NCI-H1048 (cell line): Measurements from ENCODE around the gene LRP8.

Experiments
- DNase-seq: peaks from one replicate; lab custom pipeline; 2025; lab: John Stamatoyannopoulos, UW

The LRP8 gene

DNA sequence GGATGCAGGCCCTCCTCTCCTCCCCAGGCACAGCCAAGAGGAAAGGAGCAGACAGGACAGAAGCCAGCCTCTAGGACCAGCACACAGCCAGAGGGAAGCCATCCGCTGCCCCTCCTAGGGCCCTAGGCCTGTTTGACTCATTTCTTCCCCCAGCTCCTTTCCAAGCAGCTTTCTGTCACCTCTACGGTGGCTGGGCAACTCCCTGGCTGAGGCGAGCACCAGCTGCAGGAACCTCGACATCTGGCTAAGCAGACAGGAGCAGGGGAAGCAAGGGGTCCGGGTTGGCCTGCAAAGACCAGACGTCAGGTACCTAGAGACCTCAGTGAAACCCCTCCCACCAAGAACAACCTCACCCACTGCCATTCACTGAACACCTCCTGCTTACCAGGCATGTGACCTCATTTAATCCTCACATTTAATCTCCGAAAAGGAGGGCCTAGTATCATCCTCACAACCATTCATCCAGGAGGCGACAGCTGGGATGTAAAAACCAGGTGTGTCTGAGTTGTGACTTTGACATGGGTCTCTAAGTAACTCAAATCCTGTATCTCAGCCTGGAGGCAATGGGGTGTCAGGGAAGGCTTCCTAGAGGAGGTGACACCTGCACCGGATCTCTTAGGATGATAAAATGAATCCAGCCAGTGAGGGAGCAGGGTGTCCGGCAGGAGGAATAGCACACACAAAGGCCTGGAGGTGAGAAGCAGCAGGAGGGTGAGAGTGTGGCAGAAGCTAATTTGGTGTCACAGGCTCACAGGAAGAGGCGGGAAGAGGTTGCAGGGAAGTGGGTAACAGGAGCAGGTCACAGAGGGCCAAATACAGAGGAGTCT, 5.9 kb downstream of the LRP8 start:
- no peak for DNase-seq

- no peak for DNase-seq
Observed at GRCh38 chr1:53321366-53321765, 6.5 kb downstream of the LRP8 start.

DNA sequence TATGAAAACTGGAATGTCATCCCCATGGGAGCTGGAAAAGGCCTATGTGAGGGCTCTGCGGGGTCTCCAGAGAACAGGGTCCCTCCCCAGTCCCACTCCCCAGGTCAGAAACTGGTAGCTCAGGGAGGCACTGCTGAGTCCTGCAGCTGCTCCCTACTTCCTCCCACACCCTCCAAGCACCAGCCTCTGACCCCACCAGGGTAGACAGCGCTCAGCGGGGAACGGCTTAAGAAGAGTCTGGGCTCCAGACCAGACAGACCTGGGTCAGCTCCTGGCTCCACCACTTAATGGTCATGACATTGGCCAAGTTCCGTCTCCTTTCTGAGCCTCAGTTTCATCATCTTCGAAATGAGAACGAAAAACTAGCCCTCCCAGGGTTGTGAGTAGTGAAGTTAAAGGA, 7.2 kb downstream of the LRP8 start:
- no peak for DNase-seq

DNA sequence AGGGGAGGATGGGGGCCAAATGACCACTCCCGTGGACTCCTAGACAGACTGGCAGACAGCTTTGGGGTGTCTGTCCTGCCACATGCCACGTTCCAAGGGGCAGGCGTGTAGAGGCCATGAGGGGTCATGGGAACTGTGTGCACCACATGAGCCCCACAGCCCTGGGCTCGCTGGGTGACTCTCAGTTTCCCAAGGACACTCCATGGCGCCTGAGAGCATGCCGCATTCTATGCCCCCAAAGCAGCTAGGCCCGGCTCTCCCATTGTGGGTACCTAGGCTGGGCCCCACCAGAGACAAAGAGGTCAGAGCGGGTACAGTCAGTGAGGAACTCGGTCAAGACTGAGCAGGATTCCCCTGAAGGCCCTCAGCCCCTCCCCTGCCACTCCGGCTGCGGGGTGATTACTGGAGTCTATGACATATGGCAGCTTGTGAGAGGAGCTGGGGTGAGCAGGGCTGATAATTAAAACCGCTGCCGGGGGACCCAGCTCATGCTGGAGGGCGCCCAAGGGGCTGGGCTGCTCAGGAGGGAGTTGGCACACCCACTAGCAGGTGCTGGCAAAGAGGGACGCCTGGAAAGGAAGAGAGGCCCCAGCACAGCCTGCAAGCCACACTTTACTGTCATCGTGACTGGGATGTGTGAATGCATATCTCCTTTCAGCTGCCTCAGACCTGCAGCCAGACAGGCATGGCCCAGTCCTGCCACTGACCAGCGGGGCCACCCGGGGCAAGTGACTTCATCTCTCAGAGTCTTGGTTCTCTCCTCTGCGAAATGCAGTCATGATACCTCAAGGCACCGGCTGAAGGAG, 8.4 kb downstream of the LRP8 start:
- DNase-seq, result no peak

- no peak for DNase-seq
Observed at GRCh38 chr1:53317646-53318539, 10.0 kb downstream of the LRP8 start.

- no peak for DNase-seq
Observed at GRCh38 chr1:53316766-53317581, 10.9 kb downstream of the LRP8 start.

DNA sequence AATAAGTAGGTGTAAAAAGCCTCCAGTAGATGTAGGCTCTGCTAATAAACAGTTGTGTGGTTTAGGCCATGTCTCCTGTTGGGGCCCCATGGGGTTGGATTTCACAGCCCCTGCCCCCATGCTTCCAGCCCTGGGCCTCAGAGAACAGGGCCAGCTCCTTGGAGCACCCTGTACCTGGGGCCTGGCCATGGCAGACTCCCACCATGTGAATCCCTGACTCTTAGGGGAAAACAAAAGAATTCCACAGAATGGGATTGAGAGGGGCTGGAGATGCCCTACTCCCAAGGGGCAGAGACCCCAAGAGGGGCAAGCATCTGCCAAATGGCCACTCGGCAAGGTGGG, 11.5 kb downstream of the LRP8 start:
- no peak for DNase-seq

- DNase-seq, result no peak
Observed at GRCh38 chr1:53315456-53316423, 12.1 kb downstream of the LRP8 start.

DNA sequence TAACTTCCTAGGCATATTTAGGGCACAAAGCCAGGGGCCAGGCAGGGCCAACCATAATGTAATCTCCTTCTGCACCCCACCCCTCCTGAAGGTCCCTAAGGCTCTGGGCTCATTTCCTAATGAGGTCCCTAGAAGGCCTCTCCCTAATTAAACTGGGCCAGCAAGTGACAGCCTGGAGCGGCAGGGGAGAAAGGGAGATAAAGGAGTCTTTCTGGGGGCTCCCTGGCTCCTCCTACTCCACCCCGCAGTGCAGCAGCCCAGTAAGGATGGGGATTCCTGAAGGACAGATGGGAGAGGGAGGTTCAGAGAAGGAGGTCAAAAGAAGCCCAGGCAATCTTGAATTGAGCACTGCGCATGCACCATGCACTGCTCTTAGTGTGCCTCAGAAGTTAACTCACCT, 12.8 kb downstream of the LRP8 start:
- no peak for DNase-seq

DNA sequence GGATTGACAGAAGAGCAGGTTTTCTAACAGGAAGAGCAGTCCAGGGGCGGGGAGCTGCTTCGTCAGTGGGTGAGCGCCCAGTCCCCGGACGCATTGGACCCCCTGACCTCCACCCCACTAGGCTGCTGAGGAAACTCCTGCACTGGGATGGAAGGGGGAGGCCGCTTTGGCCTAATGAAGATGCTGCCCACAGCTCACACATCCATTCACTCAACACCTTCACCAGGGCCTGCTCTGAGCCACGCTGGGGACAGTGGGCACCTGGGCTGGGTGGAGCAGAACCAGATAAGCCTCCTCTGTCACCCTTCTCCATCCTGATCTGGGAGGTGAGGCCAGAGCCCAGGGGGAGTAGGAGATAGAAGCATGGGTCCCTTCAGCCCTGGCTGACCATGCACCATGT, 13.3 kb downstream of the LRP8 start:
- DNase-seq, result no peak

- no peak for DNase-seq
Observed at GRCh38 chr1:53314096-53314495, 13.8 kb downstream of the LRP8 start.

DNA sequence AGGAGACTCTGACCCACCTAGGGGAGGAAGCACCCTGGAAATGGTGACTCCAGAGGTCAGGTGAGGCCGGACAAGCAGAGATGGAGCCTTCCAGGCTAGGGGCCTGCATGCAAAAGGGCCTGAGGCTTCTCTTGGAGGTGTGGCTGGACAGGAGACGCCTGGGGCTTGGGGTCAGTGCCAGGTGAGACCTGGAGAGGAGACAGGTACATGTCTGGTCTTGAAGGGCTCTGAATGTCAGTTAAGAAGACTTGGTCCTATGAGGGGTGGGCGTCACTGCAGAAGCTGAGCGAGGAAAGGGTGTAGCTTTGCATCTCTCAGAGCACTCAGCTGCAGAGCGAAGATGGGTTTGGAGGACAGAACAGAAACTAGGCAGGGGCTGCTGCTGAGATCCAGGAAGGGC, 14.3 kb downstream of the LRP8 start:
- DNase-seq, result no peak

- no peak for DNase-seq
Observed at GRCh38 chr1:53311702-53312305, 16.1 kb downstream of the LRP8 start.

DNA sequence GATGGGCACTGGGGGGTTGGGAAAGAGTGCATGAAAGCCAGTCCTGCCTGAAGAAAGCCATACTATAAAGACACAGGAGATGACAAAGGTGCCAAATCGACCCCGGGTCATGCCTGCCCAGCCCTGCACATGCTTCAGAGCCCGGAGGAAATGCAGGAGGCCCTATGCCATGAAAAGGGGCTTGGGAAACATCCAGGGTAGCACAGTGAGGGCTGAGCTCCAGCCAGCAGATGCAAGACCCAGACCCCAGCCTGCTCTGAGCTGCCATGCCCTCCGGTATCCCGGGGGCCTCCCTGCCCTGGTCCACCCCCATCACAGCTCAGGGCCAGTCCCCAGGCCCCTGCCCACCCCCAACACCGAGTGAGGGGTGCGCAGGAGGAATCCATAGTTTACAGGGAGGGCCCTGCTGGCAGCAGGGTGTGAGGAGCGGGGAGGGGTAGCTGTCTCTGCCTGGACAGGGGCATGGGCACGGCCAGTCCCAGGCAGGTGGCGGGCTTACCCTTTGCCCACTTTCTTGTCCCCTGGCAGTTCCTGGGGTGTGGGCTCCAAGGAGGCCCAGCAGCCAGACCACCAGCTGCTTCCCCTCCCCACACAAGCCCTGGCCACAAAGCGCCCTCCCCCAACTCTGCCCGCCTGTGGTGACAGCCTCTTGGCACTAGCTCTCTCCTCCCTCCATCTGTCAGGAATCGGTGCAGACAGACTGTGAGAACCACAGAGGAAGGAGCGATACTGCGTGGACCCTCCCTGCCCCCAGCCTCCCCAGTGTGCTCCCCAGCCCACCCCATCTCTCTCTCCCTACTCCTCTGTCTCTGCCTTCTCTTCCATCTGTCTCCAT, 16.8 kb downstream of the LRP8 start:
- DNase-seq, result no peak

DNA sequence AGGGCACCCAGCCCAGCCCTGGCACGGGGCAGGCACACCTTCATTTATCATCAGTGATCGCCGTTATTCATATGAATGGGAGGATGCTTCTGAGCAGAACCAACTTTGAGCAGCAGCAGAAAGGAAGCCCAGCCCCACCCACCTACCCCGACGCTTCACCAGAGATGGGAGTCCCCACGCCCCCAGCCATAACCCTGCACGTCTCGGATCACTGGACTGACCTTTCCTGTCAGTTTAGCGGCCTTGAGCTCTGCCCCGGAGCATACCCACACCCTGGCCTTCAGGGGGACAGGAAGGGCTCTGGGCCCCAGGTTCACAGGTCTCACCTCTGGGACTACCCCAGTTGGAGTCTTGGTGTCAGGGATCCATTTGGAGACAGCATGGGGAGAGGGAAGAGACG, 18.1 kb downstream of the LRP8 start:
- no peak for DNase-seq

DNA sequence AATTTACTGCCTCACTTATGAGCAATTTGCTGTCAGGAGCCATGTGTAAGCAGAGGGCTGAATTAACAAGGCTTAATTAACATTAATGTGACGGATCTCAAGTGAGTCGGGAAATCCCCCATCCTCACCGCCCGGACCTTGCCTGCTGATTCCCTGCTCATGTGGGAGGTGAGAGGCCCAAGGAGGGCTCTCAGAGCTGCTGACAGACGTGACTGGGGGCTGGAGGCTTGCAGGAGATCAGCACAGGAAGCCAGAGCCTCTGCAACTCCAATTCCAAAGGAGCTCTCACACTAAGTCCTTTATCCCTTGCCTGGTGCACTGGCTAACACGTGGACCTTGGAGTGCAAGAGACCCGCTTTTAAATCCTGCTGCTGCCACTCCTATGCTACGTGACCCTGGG, 19.4 kb downstream of the LRP8 start:
- DNase-seq, result no peak

DNA sequence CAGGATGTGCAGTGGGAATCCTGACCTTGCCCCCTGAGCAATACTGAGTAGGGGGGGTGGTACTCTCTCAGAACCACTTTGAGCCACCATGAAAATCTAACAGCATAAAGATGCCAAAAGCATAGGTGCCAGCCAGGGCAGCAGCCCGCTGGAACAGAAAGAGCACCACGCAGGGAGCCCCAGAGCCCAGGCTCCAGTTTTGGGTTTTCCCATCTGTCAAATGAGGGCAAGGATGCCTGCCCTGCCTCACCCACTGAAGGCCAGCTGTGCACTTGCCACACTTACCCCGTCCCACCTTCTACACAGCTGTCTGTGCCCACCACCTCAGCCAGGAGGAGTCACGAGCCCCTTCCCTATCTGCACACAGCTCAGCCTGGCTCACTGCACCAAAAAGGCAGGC, 20.8 kb downstream of the LRP8 start:
- no peak for DNase-seq

- DNase-seq, result no peak
Observed at GRCh38 chr1:53306168-53306567, 21.7 kb downstream of the LRP8 start.

- DNase-seq, result no peak
Observed at GRCh38 chr1:53305650-53306049, 22.2 kb downstream of the LRP8 start.
